Measurements from ENCODE around the gene ESYT3. TPM values are rescaled to one million over a fixed set of nuclear protein-coding genes. Genes with fewer than 3 reads are reported as not detected.

The ESYT3 gene
- total RNA-seq, 1 donor from 2014 or later: not detected

DNA sequence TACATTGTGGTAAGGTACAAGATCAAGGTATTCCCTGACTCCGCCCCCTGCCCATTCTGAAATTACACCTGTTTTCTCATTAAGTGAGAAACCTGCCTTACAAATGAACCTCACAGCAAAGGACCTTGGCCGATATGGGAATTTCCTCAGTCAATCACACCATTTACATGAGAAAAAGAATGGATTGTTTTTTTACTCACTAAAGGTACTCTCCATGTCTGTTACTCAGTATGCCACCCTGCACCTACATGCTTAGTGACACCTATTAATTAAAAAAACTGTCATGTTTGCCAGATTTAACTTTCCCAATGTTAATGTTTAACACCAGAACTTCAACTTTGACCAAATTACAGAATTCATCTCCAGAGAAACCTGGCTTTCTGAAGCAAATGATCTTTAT is 62.0 kb downstream of the ESYT3 start:
- POLR2A ChIA-PET: no interaction called here
- DNase-seq (no peak), ATAC-seq (ENCODE audit: low read depth) (no peak)
- intact Hi-C loops (cut with micrococcal nuclease): no loop called here
- CTCF ChIA-PET: no interaction called here
- Mint-ChIP-seq H3K4me3 (no peak overlapping the region), H3K9me3 (no peaks in the 10 kb centered on the region), H3K27ac (no peak overlapping the region), H3K4me1 (no peaks in the 10 kb centered on the region), H3K36me3 (ENCODE audit: low read depth) (peaks cover 7% of the 10 kb centered on the region), H3K27me3 (no peaks in the 10 kb centered on the region)
- TF ChIP-seq CTCF (IDR thresholded peaks at IDR 0.05): no peak

- Mint-ChIP-seq H3K4me1 (no peaks in the 10 kb centered on the region), H3K27me3 (no peaks in the 10 kb centered on the region), H3K36me3 (ENCODE audit: low read depth) (peaks cover 7% of the 10 kb centered on the region), H3K27ac (no peak overlapping the region), H3K4me3 (no peak overlapping the region), H3K9me3 (no peaks in the 10 kb centered on the region)
- DNase-seq (no peak), ATAC-seq (ENCODE audit: low read depth) (no peak)
- intact Hi-C loops (cut with micrococcal nuclease): no loop called here
- CTCF ChIA-PET: no interaction called here
- TF ChIP-seq CTCF (IDR thresholded peaks at IDR 0.05): no peak
- POLR2A ChIA-PET: no interaction called here
Measured at GRCh38 chr3:138497021-138497420, 62.6 kb downstream of the ESYT3 start.

DNA sequence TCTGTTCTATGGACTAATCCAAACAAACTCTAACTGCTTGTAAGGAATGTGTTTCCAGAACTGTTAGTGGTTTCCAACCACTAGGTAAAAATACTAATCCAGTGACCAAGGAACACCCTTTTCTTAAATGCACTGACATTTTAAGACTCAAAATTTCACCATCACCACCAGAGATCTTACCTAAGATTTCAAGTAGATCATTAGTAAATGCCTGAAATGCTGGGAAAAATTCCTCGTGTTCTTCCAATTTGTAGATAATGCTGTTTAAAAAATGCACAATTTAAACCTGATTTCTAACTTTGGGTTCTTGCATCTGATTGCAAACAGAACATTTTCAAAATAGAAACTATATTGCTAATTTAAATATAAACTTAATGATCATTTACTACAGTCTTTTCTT is 63.4 kb downstream of the ESYT3 start:
- ChIA-PET POLR2A (no interaction called here), CTCF (no interaction called here)
- peaks cover 7% of the 10 kb centered on the region for H3K36me3 Mint-ChIP-seq (ENCODE audit: low read depth)
- no peak overlapping the region for H3K27ac Mint-ChIP-seq
- H3K9me3 Mint-ChIP-seq: no peaks in the 10 kb centered on the region
- intact Hi-C loops (cut with micrococcal nuclease): no loop called here
- no peak overlapping the region for H3K4me3 Mint-ChIP-seq
- no peak for ATAC-seq (ENCODE audit: low read depth)
- H3K27me3 Mint-ChIP-seq: no peaks in the 10 kb centered on the region
- TF ChIP-seq CTCF (IDR thresholded peaks at IDR 0.05): no peak
- DNase-seq: no peak
- no peaks in the 10 kb centered on the region for H3K4me1 Mint-ChIP-seq

- Mint-ChIP-seq H3K27me3 (no peaks in the 10 kb centered on the region), H3K36me3 (ENCODE audit: low read depth) (peaks cover 9% of the 10 kb centered on the region), H3K27ac (no peak overlapping the region), H3K9me3 (no peaks in the 10 kb centered on the region), H3K4me1 (no peaks in the 10 kb centered on the region), H3K4me3 (no peak overlapping the region)
- DNase-seq (no peak), ATAC-seq (ENCODE audit: low read depth) (no peak)
- TF ChIP-seq CTCF (IDR thresholded peaks at IDR 0.05): no peak
- ChIA-PET POLR2A (no interaction called here), CTCF (no interaction called here)
- intact Hi-C loops (cut with micrococcal nuclease): no loop called here
Measured at GRCh38 chr3:138498991-138499390, 64.6 kb downstream of the ESYT3 start.

DNA sequence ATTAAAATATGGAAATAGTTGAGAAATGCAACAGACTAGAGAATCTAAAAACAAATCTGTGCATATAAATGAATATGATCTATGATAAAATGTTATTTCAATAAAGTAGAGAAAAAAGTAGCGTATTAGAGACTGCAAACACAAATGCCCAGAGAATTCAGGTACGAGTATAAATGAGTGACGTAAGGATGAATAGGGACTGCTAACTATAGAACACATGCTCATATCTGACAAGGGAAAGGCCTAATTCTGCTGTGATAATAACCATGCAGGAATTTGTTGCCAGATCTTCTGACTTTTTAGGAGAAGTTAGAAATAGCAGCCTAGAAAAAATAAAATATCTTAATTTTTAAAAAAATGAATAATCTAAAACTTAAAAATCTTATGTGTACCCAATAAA is 73.1 kb downstream of the ESYT3 start:
- Mint-ChIP-seq H3K27me3 (no peaks in the 10 kb centered on the region), H3K4me1 (no peaks in the 10 kb centered on the region), H3K27ac (no peak overlapping the region), H3K4me3 (no peak overlapping the region), H3K9me3 (no peaks in the 10 kb centered on the region), H3K36me3 (ENCODE audit: low read depth) (peaks cover 5% of the 10 kb centered on the region)
- intact Hi-C loops (cut with micrococcal nuclease): no loop called here
- DNase-seq: no peak
- CTCF ChIA-PET: no interaction called here
- POLR2A ChIA-PET: no interaction called here
- ATAC-seq (ENCODE audit: low read depth): no peak
- no peak for TF ChIP-seq CTCF (IDR thresholded peaks at IDR 0.05)
